GM18909 (cell line): ENCODE measurements around the gene EXPH5.
A peak's percentile ranks its signal among the peaks of the same experiment; 100 is the strongest.
"Not testable (repeated sequence)": the region's sequence is repeated elsewhere in the genome, so short reads cannot be mapped to it uniquely, and the experiment has no call there.

Source experiments
- ATAC-seq: cut with Tn5 transposase; IDR thresholded peaks from one replicate; pipeline ENCODE4 v1.9.1; 2021; ENCODE audit warnings: mild to moderate bottlenecking; ENCODE audit not compliant: unreplicated experiment, poor library complexity

EXPH5 gene, protein sequence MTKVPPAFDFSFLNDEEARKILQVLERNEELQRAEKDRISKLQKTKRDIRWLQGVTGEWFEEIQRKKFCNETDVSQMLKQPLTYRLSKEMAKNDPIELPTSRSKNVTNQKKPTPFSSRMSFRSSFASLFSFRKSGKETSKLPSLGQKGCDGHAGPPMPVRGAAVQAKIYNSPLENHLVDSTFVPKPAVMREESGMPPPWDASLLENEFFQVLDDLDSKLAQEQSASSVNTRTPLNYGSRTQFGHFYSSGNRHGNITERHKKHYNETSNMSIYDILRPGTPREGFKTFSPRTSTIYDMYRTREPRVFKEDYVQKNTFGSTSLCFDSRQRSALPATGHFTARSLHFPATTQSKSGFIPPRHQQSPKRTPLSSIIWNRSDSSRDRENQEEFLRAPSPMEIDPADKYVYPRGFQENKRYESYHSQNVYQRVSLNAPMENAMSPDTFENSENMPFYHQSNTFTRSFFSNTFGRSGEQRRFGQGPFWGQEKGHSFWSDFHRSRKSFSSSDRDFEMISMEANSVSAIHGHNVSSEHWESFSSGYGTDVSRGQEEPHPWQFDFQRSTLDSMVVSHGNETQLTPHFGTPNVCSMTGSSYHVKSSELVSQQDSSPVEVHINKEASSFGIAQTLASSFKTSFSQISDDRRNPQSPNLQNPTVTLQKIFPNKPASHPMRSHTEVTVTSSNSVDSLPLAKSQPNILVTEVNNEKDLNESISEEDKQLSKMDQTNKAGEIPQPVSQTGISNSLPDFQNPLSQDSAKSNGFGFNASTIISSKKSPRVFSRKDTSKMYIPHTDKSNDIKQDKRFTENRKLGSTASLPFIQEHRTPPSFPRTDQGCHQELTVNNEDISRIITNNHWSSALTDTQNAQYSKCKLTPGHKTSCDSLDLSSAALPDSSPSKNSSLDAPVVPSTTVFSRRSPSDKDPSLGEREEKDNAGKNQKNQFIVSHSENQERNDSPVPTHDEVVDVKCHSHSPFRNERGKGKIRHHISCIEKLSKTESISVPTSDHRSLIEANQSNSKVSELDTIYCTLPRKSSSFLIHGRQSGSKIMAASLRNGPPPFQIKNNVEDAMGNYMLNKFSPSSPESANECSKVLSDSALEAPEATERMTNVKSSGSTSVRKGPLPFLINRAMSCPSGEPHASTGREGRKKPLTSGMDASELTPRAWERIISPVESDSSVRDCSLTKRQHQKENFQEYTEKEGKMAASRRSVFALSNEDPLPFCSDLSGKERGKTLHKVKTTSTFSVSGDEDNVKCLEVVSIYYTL (N-terminal part only)

DNA sequence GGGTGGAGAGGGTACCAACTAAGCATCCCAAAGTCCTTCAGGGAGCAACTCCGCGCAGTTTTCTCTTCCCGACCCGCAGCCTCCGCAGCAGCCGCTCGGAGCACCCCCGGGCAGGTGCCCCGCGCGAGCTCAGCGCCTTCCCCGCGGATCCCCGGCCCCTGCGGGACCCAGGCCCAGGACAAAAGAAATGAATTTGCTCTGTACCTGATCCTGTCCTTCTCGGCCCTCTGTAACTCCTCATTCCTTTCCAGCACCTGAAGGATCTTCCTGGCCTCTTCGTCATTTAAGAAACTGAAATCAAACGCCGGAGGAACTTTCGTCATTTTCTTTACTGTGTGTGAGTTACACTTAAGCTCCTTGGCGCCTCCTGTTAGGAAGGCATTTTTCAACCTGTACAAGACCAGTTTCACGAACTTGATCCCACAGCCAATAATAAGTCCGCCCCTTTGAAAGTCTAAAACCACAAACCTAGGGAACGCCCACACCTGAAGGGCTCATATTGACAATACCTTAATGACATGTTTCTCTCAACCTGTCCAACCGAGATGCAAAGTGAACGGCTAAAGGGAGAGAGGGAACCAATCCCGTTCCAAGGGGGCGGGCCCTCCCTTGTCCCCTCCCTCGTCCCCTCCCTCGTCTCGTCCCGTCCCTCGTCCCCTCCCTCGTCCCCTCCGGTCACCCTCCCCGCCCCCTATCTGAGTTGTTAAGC, at the start of gene EXPH5:
Gene EXPH5, minus strand, starts transcription at position 555 of the 709 bp plus-strand sequence. Its CDS starts 232 bp downstream, at position 323.
- peak; percentile 93 for ATAC-seq

DNA sequence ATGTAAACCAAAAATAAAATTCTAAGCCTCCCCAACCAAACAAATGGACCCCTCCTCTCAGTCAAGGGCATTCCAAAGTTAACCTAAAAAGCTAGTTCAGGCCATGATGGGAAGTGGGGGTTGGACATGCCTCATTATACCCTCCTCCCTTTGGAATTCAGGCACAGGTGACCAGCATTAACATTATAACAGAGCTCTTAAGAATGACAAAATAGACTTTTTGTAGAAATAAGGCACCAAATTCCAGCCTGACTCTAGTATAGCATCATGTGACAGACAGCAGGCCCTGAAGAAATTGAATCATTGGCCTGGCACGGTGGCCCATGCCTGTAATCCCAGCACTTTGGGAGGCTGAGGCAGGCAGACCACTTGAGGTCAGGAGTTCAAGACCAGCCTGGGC, 48.2 kb upstream of the EXPH5 start:
- not testable (repeated sequence) for ATAC-seq

DNA sequence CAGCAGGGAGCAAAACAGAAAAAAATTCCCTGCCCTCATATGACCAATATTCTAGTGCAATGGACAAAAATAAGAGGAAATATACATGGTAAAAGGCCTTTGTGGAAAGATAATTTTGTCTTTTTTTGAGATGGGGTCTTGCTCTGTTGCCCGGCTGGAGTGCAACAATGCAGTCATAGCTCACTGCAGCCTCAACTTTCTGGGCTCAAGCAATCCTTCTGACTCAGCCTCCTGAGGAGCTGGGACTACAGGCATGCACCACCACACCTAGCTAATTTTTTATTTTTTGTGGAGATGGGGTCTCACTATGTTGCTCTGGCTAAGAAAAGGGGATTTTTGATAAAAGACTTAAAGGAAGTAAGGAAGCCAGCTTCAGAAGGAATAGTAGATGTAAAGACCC, 45.6 kb upstream of the EXPH5 start:
- no peak for ATAC-seq

DNA sequence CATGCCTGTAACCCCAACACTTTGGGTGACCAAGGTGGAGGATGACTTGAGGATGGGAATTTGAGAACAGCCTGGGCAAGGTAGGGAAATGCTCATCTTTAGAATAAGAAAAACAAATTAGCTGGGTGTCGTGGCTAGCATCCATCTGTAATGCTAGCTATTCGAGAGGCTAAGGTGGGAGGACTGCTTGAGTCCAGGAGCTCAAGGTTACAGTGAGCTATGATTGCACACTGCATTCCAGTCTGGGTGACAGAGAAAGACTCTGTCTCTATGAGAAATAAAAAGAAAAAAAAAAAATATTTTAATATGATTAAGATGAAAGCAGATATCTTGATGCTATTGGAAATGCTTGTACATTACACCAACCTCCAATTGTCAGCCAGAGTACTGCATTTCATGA, 42.7 kb upstream of the EXPH5 start:
- ATAC-seq: no peak

DNA sequence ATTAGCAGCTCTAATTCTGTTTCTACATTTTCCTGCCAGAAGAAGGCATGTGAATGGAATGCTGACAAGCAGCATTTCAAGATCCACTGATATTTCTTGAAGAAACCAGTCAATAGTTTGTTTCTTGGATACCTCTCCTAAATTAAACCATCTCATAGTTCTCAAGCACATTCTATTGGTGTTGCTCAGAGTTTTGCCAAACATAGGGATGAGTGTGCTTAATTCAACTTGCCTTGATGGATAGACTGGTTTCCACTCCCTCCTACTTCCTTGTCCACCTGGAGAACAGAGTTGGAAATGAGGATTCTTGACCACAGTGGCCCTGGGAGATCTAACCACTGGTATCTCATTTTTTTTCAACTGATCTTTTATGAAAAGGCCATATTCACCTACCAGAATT, 41.5 kb upstream of the EXPH5 start:
- ATAC-seq: no peak

DNA sequence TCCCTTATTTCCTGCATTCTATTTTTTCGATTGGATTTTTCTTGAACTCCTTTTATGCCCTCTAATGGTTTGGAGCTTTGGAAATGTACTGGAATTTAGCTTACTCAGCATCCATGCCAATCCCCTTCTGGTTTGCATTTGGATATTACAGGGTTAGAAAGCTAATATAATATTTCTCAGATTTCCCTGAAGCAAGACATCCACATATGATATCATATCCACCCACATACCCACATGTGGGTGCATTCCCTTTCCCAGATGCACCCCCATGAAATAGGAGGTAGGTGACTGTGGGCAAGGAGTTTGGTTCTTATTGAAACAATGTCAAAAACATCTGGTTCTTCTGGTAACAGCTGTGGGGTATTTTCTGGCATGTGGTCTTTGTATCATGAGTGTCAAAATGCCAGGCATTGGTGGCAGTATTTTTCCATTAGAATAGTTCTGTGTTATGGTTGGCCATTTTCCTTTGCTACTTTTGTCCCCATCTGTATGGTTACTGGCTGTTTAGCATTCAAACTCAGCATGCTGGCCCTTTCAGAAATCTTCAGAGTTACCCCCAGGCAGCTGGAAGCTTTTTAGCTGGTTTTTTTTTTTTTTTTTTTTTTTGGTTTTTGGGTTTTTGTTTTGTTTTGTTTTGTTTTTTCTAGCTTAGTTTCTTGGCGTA, 38.6 kb upstream of the EXPH5 start:
- no peak for ATAC-seq

DNA sequence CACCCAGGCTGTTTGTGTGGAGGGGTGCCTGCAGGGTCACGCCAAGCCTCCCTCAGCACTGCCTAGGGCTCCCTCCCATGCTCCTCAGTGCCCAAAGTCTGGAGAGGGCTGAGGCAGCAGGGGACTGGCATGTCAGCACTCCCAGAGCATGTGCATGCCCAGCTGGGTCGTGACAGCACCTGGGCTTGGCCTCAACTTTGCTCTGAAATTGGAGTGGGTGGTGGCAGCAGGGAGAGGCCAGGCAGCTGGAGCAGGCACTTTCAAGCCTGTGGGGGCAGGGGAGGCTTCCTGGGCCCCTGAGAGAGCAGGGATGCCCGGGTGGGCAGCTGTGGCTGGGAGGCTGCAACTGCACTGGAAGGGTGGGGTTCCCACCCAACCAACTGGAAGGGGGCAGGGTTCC, 35.7 kb upstream of the EXPH5 start:
- ATAC-seq: no peak

DNA sequence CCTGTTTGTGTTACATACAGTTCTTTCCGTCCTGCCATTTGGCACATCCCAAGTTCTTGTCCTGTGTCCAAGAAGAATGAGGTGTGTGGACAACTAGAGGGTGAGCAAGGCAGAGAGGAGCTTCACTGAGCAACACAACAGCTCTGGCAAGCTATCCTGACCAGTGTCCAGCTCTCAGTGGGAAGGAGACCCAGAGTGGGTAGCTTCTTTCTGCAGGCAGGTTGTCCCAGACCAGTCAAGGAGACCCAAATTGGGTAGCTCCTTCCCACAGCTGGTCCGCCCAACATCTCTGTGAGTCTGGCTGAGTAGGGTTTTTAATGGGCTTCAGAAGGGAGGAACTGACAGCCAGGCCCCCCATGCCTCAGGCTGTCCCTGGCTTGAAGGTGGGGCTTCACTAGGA, 35.2 kb upstream of the EXPH5 start:
- no peak for ATAC-seq

DNA sequence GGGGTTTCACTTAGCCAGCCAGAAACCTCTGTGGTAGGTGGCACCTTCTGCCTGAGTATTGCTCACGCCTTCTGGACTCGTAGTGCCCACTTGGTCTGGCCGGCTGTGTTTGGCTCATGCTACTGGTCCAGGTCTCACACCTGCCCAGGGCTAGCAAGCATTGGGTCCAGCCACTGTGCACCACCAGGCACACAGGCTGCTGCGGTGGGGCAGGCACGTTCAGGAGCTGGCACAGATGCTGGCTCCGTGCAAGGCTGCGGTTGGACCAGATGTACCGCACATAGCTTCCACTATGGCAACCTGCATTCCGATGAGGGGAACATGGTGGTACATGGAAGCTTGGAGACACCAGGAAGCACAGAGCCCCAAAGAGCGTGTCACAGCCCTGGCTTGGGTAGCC, 34.8 kb upstream of the EXPH5 start:
- ATAC-seq: no peak

DNA sequence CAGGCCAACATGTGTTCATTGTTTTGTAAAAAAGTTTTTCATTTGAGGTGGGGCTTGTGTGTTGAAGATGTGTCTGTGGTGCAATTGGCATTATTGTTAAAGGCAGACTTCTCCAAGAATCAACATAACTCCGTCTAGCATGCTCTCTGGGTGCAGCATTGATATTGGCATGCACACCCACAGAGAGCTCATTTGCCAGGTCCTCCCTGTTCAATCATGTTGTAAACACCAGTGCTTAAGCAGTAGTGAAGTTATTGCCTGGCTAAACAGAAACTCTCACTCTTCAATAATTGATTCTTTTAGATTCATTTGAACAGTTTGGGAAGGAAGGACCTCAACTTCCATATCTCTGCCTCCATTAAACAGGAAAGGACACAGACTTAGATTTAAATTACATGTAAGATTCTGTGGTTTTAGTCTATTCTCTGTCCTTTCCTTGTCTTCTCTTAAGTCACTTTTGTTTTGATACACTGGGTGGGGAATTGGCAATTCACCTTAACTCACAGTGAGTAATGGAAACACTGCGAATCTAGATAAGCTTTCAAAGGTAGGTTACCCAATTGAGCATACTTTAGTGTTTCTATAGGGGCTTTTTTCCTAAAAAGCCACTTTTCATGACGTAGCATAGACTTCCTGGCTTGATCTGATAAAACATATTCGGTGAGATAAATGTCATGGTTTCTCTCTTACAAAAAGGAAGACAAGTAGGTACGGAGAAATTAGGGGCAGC, 30.8 kb upstream of the EXPH5 start:
- ATAC-seq: no peak

DNA sequence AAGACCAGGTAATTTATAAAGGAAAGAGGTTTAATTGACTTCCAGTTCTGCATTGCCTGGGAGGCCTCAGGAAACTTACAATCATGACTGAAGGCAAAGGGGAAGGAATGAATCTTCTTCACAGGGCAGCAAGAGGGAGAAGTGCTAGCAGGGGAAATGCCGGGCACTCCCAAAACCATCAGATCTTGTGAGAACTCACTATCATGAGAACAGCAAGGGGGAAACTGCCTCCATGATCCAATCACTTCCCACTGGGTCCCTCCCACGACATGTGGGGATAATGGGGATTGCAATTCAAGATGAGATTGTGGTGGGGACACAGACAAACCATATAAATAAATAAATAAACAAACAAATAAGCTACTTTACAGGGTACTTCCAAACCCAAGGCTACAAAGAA, 28.8 kb upstream of the EXPH5 start:
- ATAC-seq: no peak

DNA sequence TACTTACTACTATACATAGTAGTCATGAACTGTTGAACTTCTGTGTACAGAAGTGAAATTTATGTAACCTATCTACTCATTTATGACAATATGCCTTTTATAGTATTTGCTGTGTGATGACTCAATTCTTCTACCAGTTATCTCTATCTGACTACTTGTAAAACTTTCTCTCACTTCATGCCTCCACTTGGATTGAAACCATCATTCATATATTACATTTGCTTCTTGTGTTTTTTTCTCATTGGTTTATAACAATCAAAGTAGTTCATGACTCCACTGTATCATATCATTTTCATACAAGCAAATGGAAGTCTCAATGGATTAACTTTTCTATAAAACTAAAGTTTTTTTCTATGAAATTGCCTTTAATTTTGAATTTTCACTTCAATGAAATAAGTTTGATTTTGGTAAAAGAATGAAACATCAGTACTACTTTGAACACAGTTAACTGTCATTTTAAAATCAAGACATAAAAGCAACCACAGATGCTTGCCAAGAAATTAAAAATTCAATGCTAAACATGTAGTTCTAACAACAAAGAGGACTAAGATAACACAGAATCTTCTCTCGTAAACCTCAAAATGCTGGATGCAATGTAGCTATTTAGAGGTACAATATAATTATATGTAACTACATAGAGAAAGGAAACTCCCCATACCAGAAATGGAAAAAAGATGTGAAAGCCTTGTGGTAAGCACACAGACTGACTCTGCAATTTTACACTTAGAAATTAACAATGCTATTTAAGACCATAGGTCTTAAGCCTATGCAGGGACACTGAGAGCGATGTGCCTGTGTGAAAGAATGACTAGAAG, 27.6 kb upstream of the EXPH5 start:
- peak; percentile 90 for ATAC-seq

DNA sequence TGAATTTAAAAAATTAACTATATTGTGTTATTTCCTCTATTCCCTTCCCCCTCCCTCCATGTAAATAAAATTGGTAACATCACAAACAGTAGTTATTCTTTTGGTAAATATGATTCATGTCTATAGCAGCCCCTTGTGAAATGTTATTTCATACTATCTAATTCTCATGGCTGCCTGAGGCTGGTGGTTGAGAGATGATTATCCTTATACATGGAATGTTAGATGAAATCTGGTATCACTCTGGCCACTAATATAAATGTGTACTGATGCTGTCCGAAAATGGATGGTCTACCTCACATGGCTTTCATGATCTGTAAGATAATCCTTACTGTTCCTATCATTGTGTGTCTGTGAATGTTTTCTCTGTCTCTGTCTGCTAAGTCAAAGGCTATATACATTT, 25.0 kb upstream of the EXPH5 start:
- ATAC-seq: no peak

DNA sequence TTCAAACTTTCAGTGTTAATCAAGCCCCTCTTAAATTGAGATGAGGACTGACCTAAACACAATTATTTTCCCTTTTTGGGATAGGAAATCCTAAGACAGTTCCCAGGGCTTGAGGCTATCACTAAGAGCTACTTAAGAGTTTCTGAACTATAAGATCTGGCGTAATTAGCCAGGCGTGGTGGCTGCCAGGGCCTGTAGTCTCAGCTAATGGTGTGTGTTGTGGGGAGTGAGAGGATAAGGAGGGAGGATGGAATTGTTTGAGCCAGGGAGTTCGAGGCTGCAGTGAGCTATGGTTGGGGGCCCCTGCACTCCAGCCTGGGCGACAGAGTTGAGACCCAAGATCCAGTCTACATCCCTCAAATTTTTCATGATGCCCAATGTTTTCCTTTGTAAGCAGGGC, 23.5 kb upstream of the EXPH5 start:
- no peak for ATAC-seq

DNA sequence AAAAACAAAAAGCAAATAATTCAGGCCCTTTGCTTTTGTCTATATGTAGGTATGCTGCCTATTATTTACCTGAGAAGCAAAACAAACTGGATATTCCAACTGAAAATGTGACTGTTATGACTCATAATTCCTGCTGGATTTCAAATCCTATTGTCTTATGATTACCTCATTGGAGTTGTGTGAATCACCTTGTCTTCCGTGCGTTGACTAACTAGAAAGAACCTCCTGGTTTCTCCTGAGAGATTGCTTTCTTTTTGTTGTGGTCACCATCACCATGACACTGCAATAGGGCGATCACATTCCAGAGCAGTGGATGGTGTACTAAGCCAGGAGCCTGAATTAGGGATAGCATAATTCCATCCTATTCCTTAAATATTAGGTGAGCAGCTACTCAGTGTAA, 23.0 kb upstream of the EXPH5 start:
- no peak for ATAC-seq

DNA sequence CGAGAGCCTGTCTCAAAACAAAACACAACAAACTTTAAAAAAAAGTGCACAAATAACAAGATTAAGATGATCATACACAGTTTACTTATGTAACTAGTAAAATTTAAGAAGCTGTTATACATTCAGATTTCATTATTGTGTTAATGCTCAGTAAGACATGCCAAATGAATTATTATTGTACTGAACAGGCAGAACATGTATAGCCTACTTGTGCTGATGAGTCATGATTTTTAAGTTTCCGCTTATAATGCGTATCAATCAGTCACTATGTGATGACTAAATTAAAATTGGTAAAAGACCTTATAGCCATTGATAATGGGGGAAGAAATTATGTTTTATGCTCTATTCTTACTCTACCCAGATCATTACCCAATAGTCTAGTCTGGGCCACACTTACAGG, 20.5 kb upstream of the EXPH5 start:
- no peak for ATAC-seq

DNA sequence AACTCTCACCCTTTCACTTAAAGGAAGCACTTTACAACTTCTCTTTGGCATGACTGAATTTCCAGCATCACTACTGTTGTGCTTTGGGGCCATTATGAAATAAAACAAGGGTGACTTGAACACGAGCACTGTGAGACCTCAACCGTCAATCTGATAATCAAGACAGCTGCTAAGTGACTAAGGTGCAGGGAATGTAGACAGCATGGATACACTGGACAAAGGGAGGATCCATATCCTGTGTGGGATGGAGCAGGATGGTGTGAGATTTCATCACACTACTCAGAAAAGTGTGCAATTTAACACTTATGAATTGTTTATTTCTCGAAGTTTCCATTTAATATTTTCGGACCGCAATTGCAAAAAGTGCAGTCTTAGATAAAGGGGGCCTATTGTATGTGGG, 16.1 kb upstream of the EXPH5 start:
- no peak for ATAC-seq

DNA sequence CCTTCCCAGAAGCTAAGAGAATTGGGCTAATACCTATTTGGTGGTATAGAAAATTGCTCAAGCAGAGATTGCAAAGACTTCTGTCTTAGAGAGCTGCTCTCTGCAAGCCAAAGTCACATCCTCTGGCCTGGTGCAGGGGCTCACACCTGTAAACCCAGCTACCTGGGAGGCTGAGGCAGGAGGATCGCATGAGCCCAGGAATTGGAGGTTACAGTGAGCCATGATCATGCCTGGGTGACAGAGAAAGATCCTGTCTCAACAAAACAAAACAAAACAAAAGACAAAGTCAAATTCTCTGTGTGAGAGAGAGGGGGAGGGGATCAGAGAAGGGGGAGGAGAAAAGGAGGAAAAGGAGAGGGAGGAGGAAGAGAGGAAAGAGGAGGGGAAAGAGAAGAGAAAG, 15.0 kb upstream of the EXPH5 start:
- ATAC-seq: no peak
